Neural progenitor cell (in vitro differentiated cells): ENCODE results near the gene PLEKHG1.

Source experiments
- CTCF ChIP-seq: fragments of 200-600 bp; sonication (generic); IDR thresholded peaks from 2 replicates; pipeline ENCODE4 v1.5.1; 2017; ENCODE audit warnings: antibody characterized with exemption, mild to moderate bottlenecking
- EZH2 ChIP-seq: fragments of 200-600 bp; sonication (generic); IDR thresholded peaks from 2 replicates; pipeline ENCODE4 v1.6.1; 2017; ENCODE audit warnings: antibody characterized with exemption, mild to moderate bottlenecking, moderate library complexity
- EZH2phosphoT487 ChIP-seq: fragments of 200-600 bp; sonication (generic); IDR thresholded peaks from 2 replicates; pipeline ENCODE4 v1.6.1; 2017; ENCODE audit warnings: antibody characterized with exemption

- TF ChIP-seq CTCF (no peak), EZH2phosphoT487 (no peak), EZH2 (no peak)
These were observed 26.2 kb downstream of the PLEKHG1 start for GRCh38 chr6:150625927-150626326.
